ENCODE measurements around the gene GALNT2. TPM values are rescaled to one million over a fixed set of nuclear protein-coding genes. Genes with fewer than 3 reads are reported as not detected.

Gene GALNT2
- polyA plus RNA-seq, 2 of the 4 experiments (the other 2 are of a cell fraction) = 66.9 to 114 TPM

GRCh38 chr1:230256896-230257295 is 189.9 kb downstream of the GALNT2 start:
- no peaks in the 10 kb centered on the region for H3K4me1 ChIP-seq
- 81% methylated on average over 6 of the region's 6 CpGs for WGBS (ENCODE audit: missing lambda C conversion rate)
- no peak for ATAC-seq
- CTCF ChIA-PET = no interaction called here
- DNase-seq (ENCODE audit: low read depth in 1 of 2, low spot score in 1 of 2) = no peak
- no peak overlapping the region for H3K4me2 ChIP-seq
- no peaks in the 10 kb centered on the region for H3K9me3 ChIP-seq
- FAIRE-seq = no peak
- POLR2A ChIA-PET = no interaction called here
- no peak overlapping the region for H3K27ac ChIP-seq
- no peak overlapping the region for H3K4me3 ChIP-seq
- no peak for TF ChIP-seq SMC3 (IDR thresholded peaks at IDR 0.05)
- TF ChIP-seq E2F6 (IDR thresholded peaks at IDR 0.05; ENCODE audit: borderline replicate concordance, low read depth) = no peak
- TF ChIP-seq KDM1A (IDR thresholded peaks at IDR 0.05; ENCODE audit: low read depth) = no peak
- no peak for TF ChIP-seq EHF (CRISPR knock-in tag; IDR thresholded peaks at IDR 0.05)
- no peak for TF ChIP-seq RAD21 (conservative IDR thresholded peaks at IDR 0.05 in 1 of 2, IDR thresholded peaks at IDR 0.05 in 1 of 2)
- no peak for TF ChIP-seq ZFP36 (IDR thresholded peaks at IDR 0.05; ENCODE audit: borderline replicate concordance, partially characterized antibody)
- no peak for TF ChIP-seq HEYL (CRISPR knock-in tag; IDR thresholded peaks at IDR 0.05)
- TF ChIP-seq NPAS2 (CRISPR knock-in tag; IDR thresholded peaks at IDR 0.05; ENCODE audit: borderline replicate concordance) = no peak
- TF ChIP-seq, protein P1, sequence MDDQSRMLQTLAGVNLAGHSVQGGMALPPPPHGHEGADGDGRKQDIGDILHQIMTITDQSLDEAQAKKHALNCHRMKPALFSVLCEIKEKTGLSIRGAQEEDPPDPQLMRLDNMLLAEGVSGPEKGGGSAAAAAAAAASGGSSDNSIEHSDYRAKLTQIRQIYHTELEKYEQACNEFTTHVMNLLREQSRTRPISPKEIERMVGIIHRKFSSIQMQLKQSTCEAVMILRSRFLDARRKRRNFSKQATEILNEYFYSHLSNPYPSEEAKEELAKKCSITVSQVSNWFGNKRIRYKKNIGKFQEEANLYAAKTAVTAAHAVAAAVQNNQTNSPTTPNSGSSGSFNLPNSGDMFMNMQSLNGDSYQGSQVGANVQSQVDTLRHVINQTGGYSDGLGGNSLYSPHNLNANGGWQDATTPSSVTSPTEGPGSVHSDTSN (IDR thresholded peaks at IDR 0.05) = no peak
- no peak for TF ChIP-seq TP53 (CRISPR knock-in tag; IDR thresholded peaks at IDR 0.05)
- no peak for TF ChIP-seq POLR2AphosphoS2 (conservative IDR thresholded peaks at IDR 0.05; ENCODE audit: low read length)
- no peak for TF ChIP-seq RARB (CRISPR knock-in tag; IDR thresholded peaks at IDR 0.05)
- TF ChIP-seq RFX5 (IDR thresholded peaks at IDR 0.05) = no peak
- TF ChIP-seq, protein P2, sequence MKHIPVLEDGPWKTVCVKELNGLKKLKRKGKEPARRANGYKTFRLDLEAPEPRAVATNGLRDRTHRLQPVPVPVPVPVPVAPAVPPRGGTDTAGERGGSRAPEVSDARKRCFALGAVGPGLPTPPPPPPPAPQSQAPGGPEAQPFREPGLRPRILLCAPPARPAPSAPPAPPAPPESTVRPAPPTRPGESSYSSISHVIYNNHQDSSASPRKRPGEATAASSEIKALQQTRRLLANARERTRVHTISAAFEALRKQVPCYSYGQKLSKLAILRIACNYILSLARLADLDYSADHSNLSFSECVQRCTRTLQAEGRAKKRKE (CRISPR knock-in tag; IDR thresholded peaks at IDR 0.05; ENCODE audit: low read depth) = no peak
- no peak for TF ChIP-seq ZSCAN20 (CRISPR knock-in tag; IDR thresholded peaks at IDR 0.05)
- TF ChIP-seq ZNF302 (CRISPR knock-in tag; IDR thresholded peaks at IDR 0.05) = no peak
- TF ChIP-seq ZC3H11A (IDR thresholded peaks at IDR 0.05) = no peak

- WGBS (ENCODE audit: missing lambda C conversion rate) = 90% methylated on average over 3 of the region's 3 CpGs
- ChIA-PET POLR2A (no interaction called here), CTCF (interaction anchor here (2.2 kb wide), 1 partner anchor 8 kb away, joined by 7 read pairs; no protein-coding TSS in a partner anchor)
- no peak for DNase-seq (ENCODE audit: low read depth in 1 of 2, low spot score in 1 of 2)
- no peaks in the 10 kb centered on the region for H3K9me3 ChIP-seq
- H3K27ac ChIP-seq = no peak overlapping the region
- no peak for ATAC-seq
- H3K4me3 ChIP-seq = no peak overlapping the region
- no peak overlapping the region for H3K4me2 ChIP-seq
- no peak for FAIRE-seq
- H3K4me1 ChIP-seq = no peaks in the 10 kb centered on the region
- TF ChIP-seq EHMT2 (IDR thresholded peaks at IDR 0.05; ENCODE audit: low read depth) = no peak
- TF ChIP-seq NFE2L2 (conservative IDR thresholded peaks at IDR 0.05; ENCODE audit: low read length) = no peak
- no peak for TF ChIP-seq CBX8 (IDR thresholded peaks at IDR 0.05)
- no peak for TF ChIP-seq JUN (IDR thresholded peaks at IDR 0.05)
- TF ChIP-seq RAD21 (conservative IDR thresholded peaks at IDR 0.05 in 1 of 2, IDR thresholded peaks at IDR 0.05 in 1 of 2) = no peak
- TF ChIP-seq CEBPB (IDR thresholded peaks at IDR 0.05) = no peak
- TF ChIP-seq CHD4 (IDR thresholded peaks at IDR 0.05; ENCODE audit: borderline replicate concordance) = no peak
- TF ChIP-seq CBX2 (IDR thresholded peaks at IDR 0.05; ENCODE audit: borderline replicate concordance, low read depth) = no peak
- no peak for TF ChIP-seq MAX (IDR thresholded peaks at IDR 0.05)
- TF ChIP-seq MYC (IDR thresholded peaks at IDR 0.05; ENCODE audit: borderline replicate concordance, low read length) = no peak
- TF ChIP-seq, protein P3, sequence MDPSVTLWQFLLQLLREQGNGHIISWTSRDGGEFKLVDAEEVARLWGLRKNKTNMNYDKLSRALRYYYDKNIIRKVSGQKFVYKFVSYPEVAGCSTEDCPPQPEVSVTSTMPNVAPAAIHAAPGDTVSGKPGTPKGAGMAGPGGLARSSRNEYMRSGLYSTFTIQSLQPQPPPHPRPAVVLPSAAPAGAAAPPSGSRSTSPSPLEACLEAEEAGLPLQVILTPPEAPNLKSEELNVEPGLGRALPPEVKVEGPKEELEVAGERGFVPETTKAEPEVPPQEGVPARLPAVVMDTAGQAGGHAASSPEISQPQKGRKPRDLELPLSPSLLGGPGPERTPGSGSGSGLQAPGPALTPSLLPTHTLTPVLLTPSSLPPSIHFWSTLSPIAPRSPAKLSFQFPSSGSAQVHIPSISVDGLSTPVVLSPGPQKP (IDR thresholded peaks at IDR 0.05; ENCODE audit: low read depth, low read length) = no peak
- TF ChIP-seq BCL3 (IDR thresholded peaks at IDR 0.05) = no peak
- no peak for TF ChIP-seq ZNF302 (CRISPR knock-in tag; IDR thresholded peaks at IDR 0.05)
- no peak for TF ChIP-seq POLR2A (IDR thresholded peaks at IDR 0.05; ENCODE audit: low read length)
- TF ChIP-seq, protein P4, sequence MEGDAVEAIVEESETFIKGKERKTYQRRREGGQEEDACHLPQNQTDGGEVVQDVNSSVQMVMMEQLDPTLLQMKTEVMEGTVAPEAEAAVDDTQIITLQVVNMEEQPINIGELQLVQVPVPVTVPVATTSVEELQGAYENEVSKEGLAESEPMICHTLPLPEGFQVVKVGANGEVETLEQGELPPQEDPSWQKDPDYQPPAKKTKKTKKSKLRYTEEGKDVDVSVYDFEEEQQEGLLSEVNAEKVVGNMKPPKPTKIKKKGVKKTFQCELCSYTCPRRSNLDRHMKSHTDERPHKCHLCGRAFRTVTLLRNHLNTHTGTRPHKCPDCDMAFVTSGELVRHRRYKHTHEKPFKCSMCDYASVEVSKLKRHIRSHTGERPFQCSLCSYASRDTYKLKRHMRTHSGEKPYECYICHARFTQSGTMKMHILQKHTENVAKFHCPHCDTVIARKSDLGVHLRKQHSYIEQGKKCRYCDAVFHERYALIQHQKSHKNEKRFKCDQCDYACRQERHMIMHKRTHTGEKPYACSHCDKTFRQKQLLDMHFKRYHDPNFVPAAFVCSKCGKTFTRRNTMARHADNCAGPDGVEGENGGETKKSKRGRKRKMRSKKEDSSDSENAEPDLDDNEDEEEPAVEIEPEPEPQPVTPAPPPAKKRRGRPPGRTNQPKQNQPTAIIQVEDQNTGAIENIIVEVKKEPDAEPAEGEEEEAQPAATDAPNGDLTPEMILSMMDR (IDR thresholded peaks at IDR 0.05) = no peak
- no peak for TF ChIP-seq TP53 (CRISPR knock-in tag; IDR thresholded peaks at IDR 0.05)
- TF ChIP-seq POLR2AphosphoS2 (conservative IDR thresholded peaks at IDR 0.05; ENCODE audit: low read length) = no peak
- TF ChIP-seq ZFP36 (IDR thresholded peaks at IDR 0.05; ENCODE audit: borderline replicate concordance, partially characterized antibody) = no peak
Measured at GRCh38 chr1:230259621-230260020, 192.6 kb downstream of the GALNT2 start.

All from A549 (cell line).